ENCODE data around the gene FCHSD2.
"Not testable (repeated sequence)": the region's sequence is repeated elsewhere in the genome, so short reads cannot be mapped to it uniquely, and the experiment has no call there.

The FCHSD2 gene

GRCh38 chr11:72836111-72836510, 306.0 kb downstream of the FCHSD2 start:
- no peak for DNase-seq (ENCODE audit: low read depth in 2 of 2)

GRCh38 chr11:72834905-72835304, 307.2 kb downstream of the FCHSD2 start:
- DNase-seq (ENCODE audit: low read depth in 2 of 2), result no peak

- DNase-seq (ENCODE audit: low read depth in 2 of 2), result no peak
These were observed 308.2 kb downstream of the FCHSD2 start for GRCh38 chr11:72833811-72834493.

GRCh38 chr11:72833083-72833733, 308.9 kb downstream of the FCHSD2 start:
- DNase-seq (ENCODE audit: low read depth in 2 of 2), result no peak

- no peak for DNase-seq (ENCODE audit: low read depth in 2 of 2)
These were observed 309.6 kb downstream of the FCHSD2 start for GRCh38 chr11:72832301-72833082.

- peak; percentile 25 to 27 for DNase-seq (ENCODE audit: low read depth in 2 of 2)
These were observed 310.4 kb downstream of the FCHSD2 start for GRCh38 chr11:72831521-72832300.

GRCh38 chr11:72829884-72830533, 312.1 kb downstream of the FCHSD2 start:
- DNase-seq (ENCODE audit: low read depth in 2 of 2), result no peak

GRCh38 chr11:72829178-72829577, 312.9 kb downstream of the FCHSD2 start:
- no peak for DNase-seq (ENCODE audit: low read depth in 2 of 2)

GRCh38 chr11:72828692-72829101, 313.4 kb downstream of the FCHSD2 start:
- DNase-seq (ENCODE audit: low read depth in 2 of 2), result no peak

- no peak for DNase-seq (ENCODE audit: low read depth in 2 of 2)
These were observed 314.0 kb downstream of the FCHSD2 start for GRCh38 chr11:72828081-72828567.

- DNase-seq (ENCODE audit: low read depth in 2 of 2), result not testable (repeated sequence)
These were observed 314.5 kb downstream of the FCHSD2 start for GRCh38 chr11:72827656-72828055.

- no peak for DNase-seq (ENCODE audit: low read depth in 2 of 2)
These were observed 315.1 kb downstream of the FCHSD2 start for GRCh38 chr11:72826942-72827480.

GRCh38 chr11:72826191-72826941, 315.8 kb downstream of the FCHSD2 start:
- no peak for DNase-seq (ENCODE audit: low read depth in 2 of 2)

- no peak for DNase-seq (ENCODE audit: low read depth in 2 of 2)
These were observed 316.5 kb downstream of the FCHSD2 start for GRCh38 chr11:72825661-72826060.

- no peak for DNase-seq (ENCODE audit: low read depth in 2 of 2)
These were observed 317.2 kb downstream of the FCHSD2 start for GRCh38 chr11:72824811-72825505.

GRCh38 chr11:72824020-72824419, 318.1 kb downstream of the FCHSD2 start:
- no peak for DNase-seq (ENCODE audit: low read depth in 2 of 2)

- no peak for DNase-seq (ENCODE audit: low read depth in 2 of 2)
These were observed 318.9 kb downstream of the FCHSD2 start for GRCh38 chr11:72823105-72823804.

- DNase-seq (ENCODE audit: low read depth in 2 of 2), result peak; percentile 46 to 88
These were observed 320.0 kb downstream of the FCHSD2 start for GRCh38 chr11:72821920-72822799.
